ENCODE results near the gene NEU4. TPM values are rescaled to one million over a fixed set of nuclear protein-coding genes. Genes with fewer than 3 reads are reported as not detected.
"Not testable (repeated sequence)": the region's sequence is repeated elsewhere in the genome, so short reads cannot be mapped to it uniquely, and the experiment has no call there.

The NEU4 gene
- total RNA-seq, 1 donor from 2014 or later: 0.88 TPM

GRCh38 chr2:241776336-241777169 lies 32.4 kb upstream of the NEU4 start, which contains the start of gene GAL3ST2:
TSS of gene GAL3ST2 (plus strand) at chr2:241776822. CDS start at chr2:241776956, 134 bp downstream.
- DNase-seq: no peak
- Mint-ChIP-seq H3K9me3 (ENCODE audit: unreplicated experiment) (no peaks in the 10 kb centered on the region), H3K4me1 (ENCODE audit: low read depth, unreplicated experiment) (no peaks in the 10 kb centered on the region), H3K36me3 (ENCODE audit: unreplicated experiment) (peaks cover 4% of the 10 kb centered on the region), H3K27me3 (ENCODE audit: unreplicated experiment) (peaks cover 4% of the 10 kb centered on the region), H3K27ac (ENCODE audit: unreplicated experiment) (no peak within 1 kb of the TSS), H3K4me3 (ENCODE audit: unreplicated experiment) (no peak within 1 kb of the TSS)
- no peak for TF ChIP-seq CTCF (IDR thresholded peaks at IDR 0.05; ENCODE audit: partially characterized antibody, unreplicated experiment)

DNA sequence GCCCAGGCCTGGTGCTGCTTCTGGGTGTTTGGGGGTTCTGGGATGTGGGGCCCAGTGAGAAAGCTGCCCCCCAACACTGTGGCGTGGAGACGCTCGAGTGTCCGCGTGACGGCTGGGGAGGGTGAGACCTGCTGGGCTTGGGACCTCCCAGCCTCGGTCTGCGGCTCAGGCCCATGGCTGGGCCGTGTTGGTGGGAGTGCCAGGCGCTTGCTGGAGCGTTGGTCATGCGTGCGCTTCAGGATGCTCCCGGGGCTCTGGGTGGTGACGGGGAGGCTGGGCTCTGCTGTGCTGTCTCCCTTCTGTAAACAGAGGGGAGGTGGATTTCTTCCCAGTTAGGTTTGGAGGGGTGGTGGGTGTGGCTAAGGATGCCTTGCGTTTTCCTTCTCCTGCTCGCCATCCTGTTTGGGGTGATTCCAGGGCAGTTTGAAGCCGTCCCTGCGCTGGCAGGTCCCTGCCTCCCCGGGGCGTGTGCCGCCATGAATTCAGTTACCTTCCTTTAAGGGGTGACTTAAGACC lies 31.8 kb upstream of the NEU4 start:
- Mint-ChIP-seq H3K36me3 (ENCODE audit: unreplicated experiment) (peaks cover 4% of the 10 kb centered on the region), H3K9me3 (ENCODE audit: unreplicated experiment) (no peaks in the 10 kb centered on the region), H3K4me3 (ENCODE audit: unreplicated experiment) (no peak overlapping the region), H3K27me3 (ENCODE audit: unreplicated experiment) (peaks cover 4% of the 10 kb centered on the region), H3K27ac (ENCODE audit: unreplicated experiment) (no peak overlapping the region), H3K4me1 (ENCODE audit: low read depth, unreplicated experiment) (no peaks in the 10 kb centered on the region)
- TF ChIP-seq CTCF (IDR thresholded peaks at IDR 0.05; ENCODE audit: partially characterized antibody, unreplicated experiment): no peak
- DNase-seq: no peak

DNA sequence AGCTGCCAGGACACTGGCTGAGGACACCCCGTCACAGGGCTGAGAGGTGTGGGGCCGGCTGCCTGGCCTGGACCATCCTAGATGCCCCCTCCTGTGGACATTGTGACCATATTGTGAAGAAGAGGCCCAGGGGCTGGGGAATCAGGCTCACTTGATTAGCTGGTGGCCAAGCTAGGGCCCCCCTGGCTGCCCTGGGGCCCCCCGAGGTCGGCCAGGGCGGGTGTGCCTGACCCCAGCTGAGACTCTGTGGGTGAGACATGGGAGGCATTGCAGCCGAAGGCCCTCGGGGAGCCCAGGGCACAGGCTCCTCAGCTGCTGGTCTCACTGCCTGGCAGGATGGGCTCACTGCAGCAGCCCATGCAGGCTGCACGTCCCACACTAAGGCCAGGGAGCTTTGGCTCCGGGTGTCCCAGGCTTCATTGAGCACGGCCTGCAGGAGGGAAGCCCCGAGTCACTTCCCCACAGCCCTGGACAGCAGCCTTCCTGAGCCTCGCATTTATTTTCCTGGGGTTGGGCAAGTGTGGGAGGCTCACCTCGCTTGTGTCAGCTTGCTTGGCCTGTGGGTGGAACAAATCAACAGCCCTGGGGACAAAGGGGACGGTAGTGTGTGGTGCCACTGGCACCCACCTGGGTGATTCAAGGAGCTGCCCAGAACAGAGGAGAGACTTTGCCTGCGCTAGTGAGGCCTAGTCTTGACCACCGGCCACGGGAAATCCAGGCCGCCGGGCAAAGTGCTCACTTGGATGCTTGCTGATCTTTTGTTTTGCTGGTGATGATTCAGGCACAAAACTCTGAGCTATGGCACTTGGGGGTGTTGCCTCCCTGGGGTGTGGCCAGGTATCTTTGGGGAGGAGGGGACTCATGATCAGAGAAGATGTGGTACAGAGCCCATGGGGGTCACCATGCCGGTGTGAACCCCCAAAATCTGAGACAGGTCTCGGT lies 31.0 kb upstream of the NEU4 start:
- Mint-ChIP-seq H3K27me3 (ENCODE audit: unreplicated experiment) (peaks cover 4% of the 10 kb centered on the region), H3K9me3 (ENCODE audit: unreplicated experiment) (no peaks in the 10 kb centered on the region), H3K36me3 (ENCODE audit: unreplicated experiment) (peaks cover 4% of the 10 kb centered on the region), H3K4me1 (ENCODE audit: low read depth, unreplicated experiment) (no peaks in the 10 kb centered on the region), H3K4me3 (ENCODE audit: unreplicated experiment) (no peak overlapping the region), H3K27ac (ENCODE audit: unreplicated experiment) (no peak overlapping the region)
- DNase-seq: no peak
- TF ChIP-seq CTCF (IDR thresholded peaks at IDR 0.05; ENCODE audit: partially characterized antibody, unreplicated experiment): no peak

DNA sequence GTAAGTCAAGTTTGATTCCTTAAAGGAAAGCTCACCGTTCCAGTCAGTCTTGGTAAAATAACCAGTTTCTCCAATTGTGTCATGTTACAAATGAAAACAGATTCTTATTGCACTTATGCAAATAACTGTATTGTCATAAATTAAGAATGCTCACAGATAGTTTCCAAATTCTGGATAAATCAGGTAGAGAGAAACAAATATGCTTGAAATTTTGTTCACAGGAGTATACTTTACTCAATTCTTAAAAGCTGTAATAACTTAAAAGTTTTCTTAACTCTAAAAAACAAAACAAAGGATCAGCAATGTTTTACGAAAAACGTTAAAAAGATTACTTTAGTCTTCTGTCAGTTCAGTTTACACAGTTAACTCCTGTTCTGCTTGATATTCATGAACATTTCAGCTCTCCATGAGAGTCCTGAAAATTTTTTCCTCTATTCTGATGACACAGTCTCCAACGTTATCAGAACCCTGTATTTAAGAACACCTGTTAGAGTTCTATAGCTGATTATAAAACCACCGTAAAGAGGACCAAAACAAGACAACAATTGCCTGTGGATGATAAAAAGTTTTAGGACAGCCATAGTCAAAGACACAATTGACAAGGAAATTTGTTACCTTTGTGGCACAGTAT lies 27.9 kb upstream of the NEU4 start:
- peaks cover 2% of the 10 kb centered on the region for H3K9me3 Mint-ChIP-seq (ENCODE audit: unreplicated experiment)
- no peak overlapping the region for H3K4me3 Mint-ChIP-seq (ENCODE audit: unreplicated experiment)
- no peak for TF ChIP-seq CTCF (IDR thresholded peaks at IDR 0.05; ENCODE audit: partially characterized antibody, unreplicated experiment)
- DNase-seq: no peak
- H3K36me3 Mint-ChIP-seq (ENCODE audit: unreplicated experiment): peaks cover 4% of the 10 kb centered on the region
- no peaks in the 10 kb centered on the region for H3K4me1 Mint-ChIP-seq (ENCODE audit: low read depth, unreplicated experiment)
- H3K27ac Mint-ChIP-seq (ENCODE audit: unreplicated experiment): no peak overlapping the region
- H3K27me3 Mint-ChIP-seq (ENCODE audit: unreplicated experiment): peaks cover 3% of the 10 kb centered on the region

DNA sequence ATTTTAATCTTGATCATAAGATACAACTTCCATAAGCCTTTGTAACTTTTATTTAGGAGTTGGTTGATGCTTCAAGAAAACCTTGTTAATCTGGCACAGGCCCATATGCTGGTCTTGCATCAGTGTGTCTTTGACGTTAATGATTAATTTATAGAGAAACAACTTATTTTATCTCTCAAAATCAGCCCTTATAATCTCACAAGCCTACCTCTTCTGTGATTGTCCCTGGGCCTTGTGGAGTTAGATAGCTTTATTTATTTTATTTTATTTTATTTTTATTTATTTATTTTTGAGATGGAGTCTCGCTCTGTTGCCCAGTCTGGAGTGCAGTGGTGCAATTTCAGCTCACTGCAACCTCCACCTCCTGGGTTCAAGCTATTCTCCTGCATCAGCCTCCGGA lies 26.9 kb upstream of the NEU4 start:
- not testable (repeated sequence) for H3K27ac Mint-ChIP-seq (ENCODE audit: unreplicated experiment); H3K4me3 Mint-ChIP-seq (ENCODE audit: unreplicated experiment); DNase-seq; H3K27me3 Mint-ChIP-seq (ENCODE audit: unreplicated experiment); H3K36me3 Mint-ChIP-seq (ENCODE audit: unreplicated experiment); H3K9me3 Mint-ChIP-seq (ENCODE audit: unreplicated experiment); H3K4me1 Mint-ChIP-seq (ENCODE audit: low read depth, unreplicated experiment)

Measured in glutamatergic neuron (in vitro differentiated cells).